ENCODE data around the gene UNC79.

UNC79 gene

DNA sequence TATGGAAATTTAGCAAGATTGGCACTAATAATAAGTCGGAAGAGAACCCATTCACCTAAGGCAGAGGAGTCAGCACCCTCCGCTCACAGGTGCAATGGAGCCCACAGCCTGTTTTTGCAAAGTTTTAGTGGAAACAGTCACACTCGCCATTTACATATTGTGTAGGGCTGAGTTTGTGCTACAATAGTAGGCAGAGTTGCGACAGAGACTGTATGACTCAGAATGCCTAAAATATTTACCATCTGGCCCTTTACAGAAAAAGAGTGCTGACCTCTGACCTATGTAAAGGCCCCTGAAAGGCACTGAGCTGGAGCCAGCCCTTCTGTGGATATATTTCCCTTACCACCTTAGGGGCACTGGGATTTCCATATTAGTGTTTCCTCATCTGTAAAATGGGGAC, 278.5 kb downstream of the UNC79 start:
- H4K91ac ChIP-seq (ENCODE audit: low read length) = no peak overlapping the region
- no peak overlapping the region for H2AK5ac ChIP-seq (ENCODE audit: low read length, severe bottlenecking)
- 79% methylated on average over 4 of the region's 4 CpGs for WGBS
- no peak overlapping the region for H2BK5ac ChIP-seq (ENCODE audit: low read depth, low read length, poor library complexity, severe bottlenecking)
- H3K36me3 ChIP-seq (ENCODE audit: control insufficient read depth in 1 of 2, insufficient read depth in 2 of 2, low read depth in 1 of 2, low read length in 2 of 2) = no peaks in the 10 kb centered on the region
- H3K27ac ChIP-seq (ENCODE audit: low read length, poor library complexity, severe bottlenecking) = no peak overlapping the region
- H3K23ac ChIP-seq (ENCODE audit: low read length in 2 of 2) = no peak overlapping the region
- no peak overlapping the region for H2BK15ac ChIP-seq (ENCODE audit: low read depth, poor library complexity, severe bottlenecking)
- H3K18ac ChIP-seq (ENCODE audit: low read depth in 1 of 2, low read length in 2 of 2) = no peak overlapping the region
- H2BK12ac ChIP-seq (ENCODE audit: low read length in 2 of 2) = no peak overlapping the region
- H3K4me2 ChIP-seq (ENCODE audit: low read length, poor library complexity, severe bottlenecking) = no peak overlapping the region
- no peaks in the 10 kb centered on the region for H3K79me1 ChIP-seq (replicated peaks; ENCODE audit: low read length, poor library complexity, severe bottlenecking)
- H2BK120ac ChIP-seq (ENCODE audit: low read depth, low read length) = no peak overlapping the region
- no peak overlapping the region for H3K4ac ChIP-seq (ENCODE audit: low read depth in 1 of 2, low read length in 2 of 2)
- no peak overlapping the region for H3K4me3 ChIP-seq (ENCODE audit: insufficient read depth in 1 of 2, low read depth in 1 of 2, low read length in 2 of 2)
- no peaks in the 10 kb centered on the region for H3K9me3 ChIP-seq (ENCODE audit: control insufficient read depth, low read length)
- no peak overlapping the region for H4K8ac ChIP-seq (ENCODE audit: low read length)
- DNase-seq = no peak
- H3K27me3 ChIP-seq (ENCODE audit: control insufficient read depth in 1 of 2, insufficient read depth in 1 of 2, low read length in 2 of 2) = no peaks in the 10 kb centered on the region
- H3K9ac ChIP-seq (ENCODE audit: low read length) = no peak overlapping the region
- no peaks in the 10 kb centered on the region for H3K4me1 ChIP-seq (ENCODE audit: control insufficient read depth, insufficient read depth, low read depth, low read length)
- no peak overlapping the region for H3K14ac ChIP-seq (ENCODE audit: low read length in 2 of 2)
- H2AFZ ChIP-seq (ENCODE audit: low read depth, low read length) = no peak overlapping the region

GRCh38 chr14:93712079-93712837, 281.5 kb downstream of the UNC79 start:
- no peaks in the 10 kb centered on the region for H3K36me3 ChIP-seq (ENCODE audit: control insufficient read depth in 1 of 2, insufficient read depth in 2 of 2, low read depth in 1 of 2, low read length in 2 of 2)
- no peak overlapping the region for H3K14ac ChIP-seq (ENCODE audit: low read length in 2 of 2)
- H3K27me3 ChIP-seq (ENCODE audit: control insufficient read depth in 1 of 2, insufficient read depth in 1 of 2, low read length in 2 of 2) = peaks cover 0 to 9% of the 10 kb centered on the region in 2 experiments
- H3K4ac ChIP-seq (ENCODE audit: low read depth in 1 of 2, low read length in 2 of 2) = no peak overlapping the region
- H2BK5ac ChIP-seq (ENCODE audit: low read depth, low read length, poor library complexity, severe bottlenecking) = no peak overlapping the region
- no peaks in the 10 kb centered on the region for H3K79me1 ChIP-seq (replicated peaks; ENCODE audit: low read length, poor library complexity, severe bottlenecking)
- H3K4me2 ChIP-seq (ENCODE audit: low read length, poor library complexity, severe bottlenecking) = no peak overlapping the region
- no peak overlapping the region for H3K4me3 ChIP-seq (ENCODE audit: insufficient read depth in 1 of 2, low read depth in 1 of 2, low read length in 2 of 2)
- H4K8ac ChIP-seq (ENCODE audit: low read length) = no peak overlapping the region
- H3K27ac ChIP-seq (ENCODE audit: low read length, poor library complexity, severe bottlenecking) = no peak overlapping the region
- DNase-seq = no peak
- H3K9ac ChIP-seq (ENCODE audit: low read length) = no peak overlapping the region
- no peak overlapping the region for H2AFZ ChIP-seq (ENCODE audit: low read depth, low read length)
- no peaks in the 10 kb centered on the region for H3K4me1 ChIP-seq (ENCODE audit: control insufficient read depth, insufficient read depth, low read depth, low read length)
- H3K23ac ChIP-seq (ENCODE audit: low read length in 2 of 2) = no peak overlapping the region
- H2BK15ac ChIP-seq (ENCODE audit: low read depth, poor library complexity, severe bottlenecking) = no peak overlapping the region
- no peak overlapping the region for H2AK5ac ChIP-seq (ENCODE audit: low read length, severe bottlenecking)
- no peak overlapping the region for H3K18ac ChIP-seq (ENCODE audit: low read depth in 1 of 2, low read length in 2 of 2)
- H4K91ac ChIP-seq (ENCODE audit: low read length) = no peak overlapping the region
- no peak overlapping the region for H2BK12ac ChIP-seq (ENCODE audit: low read length in 2 of 2)
- H2BK120ac ChIP-seq (ENCODE audit: low read depth, low read length) = no peak overlapping the region
- no peaks in the 10 kb centered on the region for H3K9me3 ChIP-seq (ENCODE audit: control insufficient read depth, low read length)
- 70% methylated on average over 9 of the region's 9 CpGs for WGBS

GRCh38 chr14:93712838-93713724, 282.3 kb downstream of the UNC79 start:
- no peak overlapping the region for H3K4ac ChIP-seq (ENCODE audit: low read depth in 1 of 2, low read length in 2 of 2)
- H3K9me3 ChIP-seq (ENCODE audit: control insufficient read depth, low read length) = no peaks in the 10 kb centered on the region
- no peaks in the 10 kb centered on the region for H3K4me1 ChIP-seq (ENCODE audit: control insufficient read depth, insufficient read depth, low read depth, low read length)
- H3K4me3 ChIP-seq (ENCODE audit: insufficient read depth in 1 of 2, low read depth in 1 of 2, low read length in 2 of 2) = no peak overlapping the region
- H3K9ac ChIP-seq (ENCODE audit: low read length) = no peak overlapping the region
- DNase-seq = no peak
- no peak overlapping the region for H3K18ac ChIP-seq (ENCODE audit: low read depth in 1 of 2, low read length in 2 of 2)
- H3K27me3 ChIP-seq (ENCODE audit: control insufficient read depth in 1 of 2, insufficient read depth in 1 of 2, low read length in 2 of 2) = peaks cover 0 to 9% of the 10 kb centered on the region in 2 experiments
- H4K91ac ChIP-seq (ENCODE audit: low read length) = no peak overlapping the region
- H3K23ac ChIP-seq (ENCODE audit: low read length in 2 of 2) = no peak overlapping the region
- no peaks in the 10 kb centered on the region for H3K36me3 ChIP-seq (ENCODE audit: control insufficient read depth in 1 of 2, insufficient read depth in 2 of 2, low read depth in 1 of 2, low read length in 2 of 2)
- no peak overlapping the region for H2BK120ac ChIP-seq (ENCODE audit: low read depth, low read length)
- 77% methylated on average over 18 of the region's 18 CpGs for WGBS
- no peak overlapping the region for H3K14ac ChIP-seq (ENCODE audit: low read length in 2 of 2)
- H3K4me2 ChIP-seq (ENCODE audit: low read length, poor library complexity, severe bottlenecking) = no peak overlapping the region
- no peak overlapping the region for H2AK5ac ChIP-seq (ENCODE audit: low read length, severe bottlenecking)
- H3K27ac ChIP-seq (ENCODE audit: low read length, poor library complexity, severe bottlenecking) = no peak overlapping the region
- H2BK5ac ChIP-seq (ENCODE audit: low read depth, low read length, poor library complexity, severe bottlenecking) = no peak overlapping the region
- no peak overlapping the region for H2BK15ac ChIP-seq (ENCODE audit: low read depth, poor library complexity, severe bottlenecking)
- H2AFZ ChIP-seq (ENCODE audit: low read depth, low read length) = no peak overlapping the region
- H4K8ac ChIP-seq (ENCODE audit: low read length) = no peak overlapping the region
- H3K79me1 ChIP-seq (replicated peaks; ENCODE audit: low read length, poor library complexity, severe bottlenecking) = no peaks in the 10 kb centered on the region
- H2BK12ac ChIP-seq (ENCODE audit: low read length in 2 of 2) = no peak overlapping the region

DNA sequence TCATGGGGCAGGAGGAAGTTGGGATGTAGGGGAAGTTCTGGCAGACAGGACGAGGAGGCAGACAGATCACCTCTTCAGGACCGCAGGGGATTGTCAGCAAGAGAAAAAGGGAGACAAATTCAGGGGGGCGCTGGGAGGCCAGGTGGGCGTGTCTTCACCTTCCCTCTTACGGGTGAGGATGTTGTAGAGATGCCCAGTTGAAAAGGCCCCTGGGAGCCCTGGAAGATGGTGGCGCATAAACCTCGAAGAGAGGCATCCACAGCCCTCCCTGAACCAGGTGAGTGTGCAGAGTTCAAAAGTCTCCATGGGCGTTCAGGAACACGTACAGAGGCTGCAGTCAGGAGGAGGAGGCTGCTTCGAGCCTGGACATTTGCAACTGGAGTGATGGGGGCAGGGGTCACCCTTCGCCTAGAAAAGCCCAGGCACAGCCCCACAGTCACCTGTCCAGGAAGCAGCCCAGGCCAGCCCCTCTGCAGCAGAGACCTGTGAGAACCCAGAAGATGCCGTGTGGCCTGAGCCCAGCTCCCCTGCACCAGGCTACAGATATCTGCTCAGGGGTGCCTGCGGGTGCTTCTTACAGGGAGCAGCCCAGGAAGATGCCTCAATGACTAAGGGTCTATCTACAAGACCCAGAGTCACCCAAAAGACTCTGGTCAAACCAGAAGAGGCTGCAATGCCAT, 283.1 kb downstream of the UNC79 start:
- Histone ChIP-seq H3K9ac (ENCODE audit: low read length) (no peak overlapping the region), H3K4me3 (ENCODE audit: insufficient read depth in 1 of 2, low read depth in 1 of 2, low read length in 2 of 2) (no peak overlapping the region), H2AFZ (ENCODE audit: low read depth, low read length) (no peak overlapping the region), H3K14ac (ENCODE audit: low read length in 2 of 2) (no peak overlapping the region), H4K91ac (ENCODE audit: low read length) (no peak overlapping the region), H2AK5ac (ENCODE audit: low read length, severe bottlenecking) (no peak overlapping the region), H3K9me3 (ENCODE audit: control insufficient read depth, low read length) (no peaks in the 10 kb centered on the region), H3K79me1 (replicated peaks; ENCODE audit: low read length, poor library complexity, severe bottlenecking) (no peaks in the 10 kb centered on the region), H3K18ac (ENCODE audit: low read depth in 1 of 2, low read length in 2 of 2) (no peak overlapping the region), H4K8ac (ENCODE audit: low read length) (no peak overlapping the region), H2BK120ac (ENCODE audit: low read depth, low read length) (no peak overlapping the region), H3K4ac (ENCODE audit: low read depth in 1 of 2, low read length in 2 of 2) (no peak overlapping the region), H3K36me3 (ENCODE audit: control insufficient read depth in 1 of 2, insufficient read depth in 2 of 2, low read depth in 1 of 2, low read length in 2 of 2) (no peaks in the 10 kb centered on the region), H3K27ac (ENCODE audit: low read length, poor library complexity, severe bottlenecking) (no peak overlapping the region), H3K27me3 (ENCODE audit: control insufficient read depth in 1 of 2, insufficient read depth in 1 of 2, low read length in 2 of 2) (peaks cover 0 to 11% of the 10 kb centered on the region in 2 experiments), H3K4me2 (ENCODE audit: low read length, poor library complexity, severe bottlenecking) (no peak overlapping the region), H3K4me1 (ENCODE audit: control insufficient read depth, insufficient read depth, low read depth, low read length) (no peaks in the 10 kb centered on the region), H3K23ac (ENCODE audit: low read length in 2 of 2) (no peak overlapping the region), H2BK5ac (ENCODE audit: low read depth, low read length, poor library complexity, severe bottlenecking) (no peak overlapping the region), H2BK15ac (ENCODE audit: low read depth, poor library complexity, severe bottlenecking) (no peak overlapping the region), H2BK12ac (ENCODE audit: low read length in 2 of 2) (no peak overlapping the region)
- no peak for DNase-seq
- 78% methylated on average over 13 of the region's 13 CpGs for WGBS

Measured in mesenchymal stem cell (in vitro differentiated cells and primary cell).